Measurements from ENCODE around the gene SLC13A2.

GRCh38 chr17:28491860-28492259 is 18.4 kb downstream of the SLC13A2 start:
- TF ChIP-seq CTCF (IDR thresholded peaks at IDR 0.05) (no peak), POLR2A (IDR thresholded peaks at IDR 0.05) (no peak)

Data from adrenal gland (tissue), 5 donors.